SK-N-SH (cell line): ENCODE data around the gene HCN4.

Source experiments
- CTCF ChIP-seq: fragments of 200-600 bp; sonication (generic); IDR thresholded peaks from 2 replicates; pipeline ENCODE4 v1.6.1; 2017; ENCODE audit warnings: antibody characterized with exemption, mild to moderate bottlenecking, moderate library complexity
- FOXM1 ChIP-seq: IDR thresholded peaks from 2 replicates; pipeline ENCODE4 v1.4.0; 2012; ENCODE audit warnings: low read depth, mild to moderate bottlenecking
- GABPA ChIP-seq: IDR thresholded peaks from 2 replicates; pipeline ENCODE4 v1.4.0; 2012; ENCODE audit warnings: low read depth, mild to moderate bottlenecking
- TEAD4 ChIP-seq: IDR thresholded peaks from 2 replicates; pipeline ENCODE4 v1.4.0; 2012; ENCODE audit warnings: mild to moderate bottlenecking, borderline replicate concordance; ENCODE audit not compliant: insufficient read depth

GRCh38 chr15:73328149-73328820 is 40.5 kb downstream of the HCN4 start:
- TF ChIP-seq CTCF (no peak), TEAD4 (no peak), FOXM1 (no peak), GABPA (no peak)
